Smooth muscle cell of the coronary artery (primary cell): ENCODE results near the gene NYNRIN. TPM values are rescaled to one million over a fixed set of nuclear protein-coding genes. Genes with fewer than 3 reads are reported as not detected.

Source experiments
- total RNA-seq: library from RNA; depleted of rRNA; stranded (reverse); fragments of >200 nt; gene quantifications from 2 replicates; pipeline ENCODE4 v1.2.3, GENCODE V29; 2014; ENCODE audit warnings: low replicate concordance

NYNRIN gene
- 3.2 and 9.0 TPM in 2 replicates for total RNA-seq

DNA sequence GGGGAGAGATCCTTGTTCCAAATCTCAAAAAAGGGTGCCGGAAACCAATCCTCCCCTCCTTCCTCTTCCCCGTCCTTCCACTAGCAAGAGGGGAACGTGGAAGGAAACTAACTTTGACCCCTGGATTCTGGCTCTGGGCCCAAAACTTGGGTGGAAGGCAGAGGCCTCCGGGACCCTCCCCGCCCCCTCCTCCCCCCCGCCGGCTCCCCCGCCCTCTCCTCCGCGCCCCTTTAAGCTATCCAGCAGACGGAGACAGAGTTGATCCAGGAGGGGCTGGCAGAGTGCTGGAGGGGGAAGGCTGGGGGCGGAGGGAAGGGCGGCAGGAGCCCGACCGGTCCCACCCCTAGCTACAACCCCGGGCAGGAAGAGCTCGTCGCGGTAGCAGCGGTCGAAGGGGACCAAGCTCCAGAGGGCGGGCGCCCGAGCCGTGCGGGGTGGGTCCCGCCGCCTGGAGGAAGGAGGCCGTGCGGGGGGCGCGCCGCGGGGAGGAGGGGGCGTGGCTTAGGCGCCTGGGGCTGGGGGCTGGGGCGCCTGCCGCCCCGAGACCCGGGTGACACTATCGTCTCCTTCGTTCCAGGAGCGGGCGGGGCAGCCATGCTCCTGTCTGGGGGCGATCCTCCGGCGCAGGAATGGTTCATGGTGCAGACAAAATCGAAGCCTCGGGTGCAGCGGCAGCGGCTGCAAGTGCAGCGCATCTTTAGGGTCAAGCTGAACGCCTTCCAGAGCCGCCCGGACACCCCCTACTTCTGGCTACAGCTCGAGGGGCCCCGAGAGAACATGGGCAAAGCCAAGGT is at the start of gene NYNRIN:
TSS of gene NYNRIN (plus strand) at position 351 of the 794 bp plus-strand sequence. CDS start at position 595, 244 bp downstream.

DNA sequence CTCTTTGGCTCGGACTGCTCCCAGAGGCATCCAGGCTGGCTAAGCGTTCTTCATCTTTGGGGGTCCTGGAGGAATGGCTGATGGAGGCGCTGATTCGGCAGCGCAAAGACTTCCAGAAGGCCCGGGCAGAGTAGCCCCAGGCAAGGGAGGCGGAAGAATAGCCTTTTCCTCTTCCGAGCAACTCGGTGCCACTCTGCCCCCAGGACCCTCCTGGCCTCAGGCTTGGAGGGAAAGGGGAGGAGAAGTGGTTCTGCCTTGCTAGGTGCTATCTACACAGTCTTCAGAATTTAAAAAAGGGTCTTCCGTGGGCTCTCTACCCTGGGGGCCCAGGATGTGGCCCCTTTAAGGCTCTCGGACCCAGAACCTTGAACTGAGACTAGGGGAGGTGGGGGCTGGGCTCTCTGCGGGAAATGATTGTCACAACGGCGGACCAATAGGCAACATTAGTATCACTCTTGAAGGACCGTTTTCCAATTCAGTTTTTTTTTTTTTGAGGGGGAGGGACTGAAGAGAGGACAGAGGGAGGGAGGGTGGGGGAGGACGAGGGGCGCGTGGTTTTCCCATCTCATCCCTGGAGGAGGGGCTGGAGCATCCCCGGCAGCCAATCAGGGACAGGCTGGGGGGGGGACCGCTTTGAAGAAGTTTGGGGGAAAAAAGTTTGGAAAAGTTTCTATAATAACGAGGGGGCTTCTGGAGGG is 31.1 kb upstream of the NYNRIN start, which contains the start of gene NFATC4:
TSS of gene NFATC4 (plus strand) at position 671 of the 698 bp plus-strand sequence. CDS start 157 bp downstream, outside the sequence.

DNA sequence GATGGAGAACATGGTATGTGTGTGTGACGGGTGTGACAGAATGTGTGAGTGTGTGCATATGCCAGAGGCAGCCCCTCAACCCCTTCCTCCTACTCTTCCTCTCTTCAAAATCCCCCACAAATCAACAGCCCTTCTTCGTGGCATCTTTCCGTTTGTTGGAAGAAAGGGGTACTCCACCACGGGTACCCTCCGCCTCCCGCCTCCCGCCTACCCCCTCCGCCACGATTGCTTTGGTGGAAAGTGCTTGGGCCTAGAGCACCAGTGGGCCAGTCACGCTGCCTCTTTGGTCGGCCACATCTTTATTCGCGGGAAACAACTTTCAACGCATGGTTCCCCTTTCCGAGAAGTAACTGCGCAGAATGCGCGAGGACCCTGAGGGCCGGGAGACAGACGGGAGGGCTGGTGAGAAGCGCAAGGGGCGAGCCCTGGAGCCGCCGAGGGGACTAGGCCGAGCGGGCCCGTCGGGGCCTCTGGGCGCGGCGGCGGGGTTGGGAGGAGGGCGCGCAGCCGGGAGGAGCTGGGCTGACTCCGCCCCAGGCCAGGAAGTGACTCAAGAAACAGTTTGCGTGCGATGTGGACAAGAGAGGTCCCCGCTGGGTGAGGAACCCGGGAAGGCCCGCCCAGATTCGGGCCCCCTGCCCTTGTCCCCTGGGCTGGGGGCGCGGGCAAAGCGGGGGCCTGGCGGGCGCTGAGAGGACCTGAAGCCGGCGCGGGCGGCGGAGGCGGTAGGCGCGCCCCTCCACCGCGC is 30.8 kb downstream of the NYNRIN start, which contains the start of the genes CBLN3 and KHNYN:
TSS of gene CBLN3 (minus strand) at position 274 of the 748 bp plus-strand sequence. CDS start 614 bp downstream, outside the sequence.
TSS of gene KHNYN (plus strand) at position 560 of the 748 bp plus-strand sequence. CDS start 777 bp downstream, outside the sequence.

DNA sequence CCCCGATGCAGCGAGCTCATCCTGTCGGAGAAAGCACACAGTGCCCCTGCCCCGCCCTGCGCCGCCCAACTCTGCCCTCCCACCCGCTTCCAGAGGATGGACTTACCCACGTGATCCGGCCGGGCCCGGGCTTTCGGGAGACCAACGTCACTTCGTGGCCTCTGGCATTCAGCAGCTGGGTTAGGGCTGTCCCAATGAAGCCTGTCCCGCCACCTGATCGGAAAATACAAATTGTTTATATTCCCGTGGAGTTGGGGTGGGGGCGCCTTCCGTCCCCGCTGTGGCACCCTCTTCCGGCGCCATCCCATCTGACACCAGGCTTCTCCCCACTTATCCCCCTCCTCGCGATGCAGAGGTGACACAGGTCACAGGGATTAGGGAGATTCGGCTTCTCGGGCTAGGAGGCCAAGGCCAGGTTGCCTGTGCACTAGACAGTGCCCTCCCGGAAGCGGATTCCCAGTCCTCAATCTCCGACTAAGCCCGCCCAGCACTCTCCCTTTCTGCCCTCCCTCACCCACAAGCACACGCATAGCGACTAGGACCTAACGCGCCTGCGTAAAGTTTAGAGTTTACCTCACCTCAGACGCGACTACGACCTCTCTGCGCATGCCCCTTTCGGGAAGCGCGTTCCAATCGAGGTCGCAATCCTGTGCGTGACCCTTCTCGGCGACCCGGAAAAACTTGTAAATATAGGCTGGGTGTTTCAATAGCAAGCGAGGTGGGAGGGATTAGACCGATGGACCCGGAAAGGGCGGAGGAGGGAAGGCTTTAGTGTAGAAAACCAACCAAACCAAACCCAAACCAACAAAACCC is 43.6 kb downstream of the NYNRIN start, which contains the start of gene SDR39U1:
TSS of gene SDR39U1 (minus strand) at position 537 of the 813 bp plus-strand sequence. CDS start at position 530, 7 bp downstream.

Other genes starting within 250 kb of the NYNRIN start
- 68.4 and 96.8 TPM in 2 replicates for gene IRF9, start 237.7 kb upstream of the NYNRIN start, total RNA-seq
- 0.12 and 0.83 TPM in 2 replicates for gene REC8, start 226.9 kb upstream of the NYNRIN start, total RNA-seq
- gene IPO4, start 210.2 kb upstream of the NYNRIN start, total RNA-seq = 27.1 and 41.9 TPM in 2 replicates
- 42.9 and 55.9 TPM in 2 replicates for gene TM9SF1, start 203.6 kb upstream of the NYNRIN start, total RNA-seq
- 0.12 TPM in 1 of 2 replicates, not detected in the other for gene TSSK4, start 193.3 kb upstream of the NYNRIN start, total RNA-seq
- 24.2 and 29.7 TPM in 2 replicates for gene CHMP4A, start 185.5 kb upstream of the NYNRIN start, total RNA-seq
- 10.8 and 18.3 TPM in 2 replicates for gene MDP1, start 182.9 kb upstream of the NYNRIN start, total RNA-seq
- gene NEDD8, start 166.6 kb upstream of the NYNRIN start, total RNA-seq = 272 and 446 TPM in 2 replicates
- gene GMPR2, start 166.1 kb upstream of the NYNRIN start, total RNA-seq = 72.7 and 109 TPM in 2 replicates
- gene TINF2, start 156.4 kb upstream of the NYNRIN start, total RNA-seq = 38.3 and 42.2 TPM in 2 replicates
- 1.6 and 2.5 TPM in 2 replicates for gene TGM1, start 135.8 kb upstream of the NYNRIN start, total RNA-seq
- gene RABGGTA, start 127.4 kb upstream of the NYNRIN start, total RNA-seq = 16.8 and 22.3 TPM in 2 replicates
- 13.5 and 20.9 TPM in 2 replicates for gene DHRS1, start 99.2 kb upstream of the NYNRIN start, total RNA-seq
- 14.4 and 17.4 TPM in 2 replicates for gene NOP9, start 99.2 kb upstream of the NYNRIN start, total RNA-seq
- gene CIDEB, start 91.0 kb upstream of the NYNRIN start, total RNA-seq = 0.08 and 3.3 TPM in 2 replicates
- gene LTB4R2, start 88.9 kb upstream of the NYNRIN start, total RNA-seq = 1.2 and 2.3 TPM in 2 replicates
- 0.75 and 6.3 TPM in 2 replicates for gene LTB4R, start 87.5 kb upstream of the NYNRIN start, total RNA-seq
- 0.60 and 16.7 TPM in 2 replicates for gene ADCY4, start 63.9 kb upstream of the NYNRIN start, total RNA-seq
- gene RIPK3, start 59.0 kb upstream of the NYNRIN start, total RNA-seq = 0.23 and 9.4 TPM in 2 replicates
- 18.4 and 77.3 TPM in 2 replicates for gene NFATC4, start 30.8 kb upstream of the NYNRIN start, total RNA-seq
- 1.6 and 7.4 TPM in 2 replicates for gene CBLN3, start 30.7 kb downstream of the NYNRIN start, total RNA-seq
- 42.2 and 45.3 TPM in 2 replicates for gene KHNYN, start 31.0 kb downstream of the NYNRIN start, total RNA-seq
- 4.4 and 11.3 TPM in 2 replicates for gene SDR39U1, start 43.8 kb downstream of the NYNRIN start, total RNA-seq
- gene CMA1, start 109.3 kb downstream of the NYNRIN start, total RNA-seq = not detected in 2 replicates
- not detected in 2 replicates for gene CTSG, start 177.2 kb downstream of the NYNRIN start, total RNA-seq
- gene GZMH, start 210.7 kb downstream of the NYNRIN start, total RNA-seq = not detected in 2 replicates
- not detected in 2 replicates for gene GZMB, start 235.2 kb downstream of the NYNRIN start, total RNA-seq